ENCODE measurements around the gene SLC23A3.
"Not testable (repeated sequence)": the region's sequence is repeated elsewhere in the genome, so short reads cannot be mapped to it uniquely, and the experiment has no call there.

SLC23A3 gene

GRCh38 chr2:219204425-219205164, 34.8 kb upstream of the SLC23A3 start:
- no peak for DNase-seq (ENCODE audit: low read depth)

- DNase-seq (ENCODE audit: low read depth) = not testable (repeated sequence)
Observed at GRCh38 chr2:219201331-219201730, 31.5 kb upstream of the SLC23A3 start.

- DNase-seq (ENCODE audit: low read depth) = not testable (repeated sequence)
Observed at GRCh38 chr2:219200502-219201326, 30.9 kb upstream of the SLC23A3 start.

- DNase-seq (ENCODE audit: low read depth) = no peak
Observed at GRCh38 chr2:219199470-219200211, 29.8 kb upstream of the SLC23A3 start.

- no peak for DNase-seq (ENCODE audit: low read depth)
Observed at GRCh38 chr2:219198974-219199373, 29.1 kb upstream of the SLC23A3 start.

- no peak for DNase-seq (ENCODE audit: low read depth)
Observed at GRCh38 chr2:219197388-219197787, 27.6 kb upstream of the SLC23A3 start.

GRCh38 chr2:219186754-219187456, 17.1 kb upstream of the SLC23A3 start:
- DNase-seq (ENCODE audit: low read depth) = no peak

GRCh38 chr2:219184121-219184520, 14.3 kb upstream of the SLC23A3 start:
- DNase-seq (ENCODE audit: low read depth) = no peak

- no peak for DNase-seq (ENCODE audit: low read depth)
Observed at GRCh38 chr2:219183151-219183772, 13.4 kb upstream of the SLC23A3 start.

- no peak for DNase-seq (ENCODE audit: low read depth)
Observed at GRCh38 chr2:219182331-219183150, 12.7 kb upstream of the SLC23A3 start.

GRCh38 chr2:219181531-219181930, 11.7 kb upstream of the SLC23A3 start:
- no peak for DNase-seq (ENCODE audit: low read depth)

- no peak for DNase-seq (ENCODE audit: low read depth)
Observed at GRCh38 chr2:219180961-219181360, 11.1 kb upstream of the SLC23A3 start.

GRCh38 chr2:219179601-219180465, 10.0 kb upstream of the SLC23A3 start:
- DNase-seq (ENCODE audit: low read depth) = no peak

GRCh38 chr2:219178377-219179175, 8.7 kb upstream of the SLC23A3 start:
- DNase-seq (ENCODE audit: low read depth) = no peak

GRCh38 chr2:219177552-219178376, 7.9 kb upstream of the SLC23A3 start, which contains the start of gene RETREG2:
TSS of gene RETREG2 (plus strand) at chr2:219178275. CDS start at chr2:219178353, 78 bp downstream.
- DNase-seq (ENCODE audit: low read depth) = peak; percentile 79

- DNase-seq (ENCODE audit: low read depth) = peak; percentile 67
Observed at GRCh38 chr2:219176818-219177551, 7.2 kb upstream of the SLC23A3 start, which contains the start of gene CNPPD1. TSS of gene CNPPD1 (minus strand) at chr2:219176925. CDS start at chr2:219176828, 97 bp downstream.

Data from stromal cell of bone marrow (primary cell).